NCI-H446 (cell line): ENCODE results near the gene ANKRD26.

ENCODE experiments used
- DNase-seq, 2 experiments: peaks; one replicate each; lab custom pipeline; 2025; lab: John Stamatoyannopoulos, UW

ANKRD26 gene

GRCh38 chr10:27019827-27020226, 80.5 kb downstream of the ANKRD26 start:
- no peak for DNase-seq

- no peak for DNase-seq
Measured at GRCh38 chr10:26997610-26998009, 102.7 kb downstream of the ANKRD26 start.

GRCh38 chr10:26994743-26995142, 105.6 kb downstream of the ANKRD26 start:
- no peak for DNase-seq

GRCh38 chr10:26987851-26988250, 112.4 kb downstream of the ANKRD26 start:
- DNase-seq: no peak

- no peak for DNase-seq
Measured at GRCh38 chr10:26983156-26983555, 117.1 kb downstream of the ANKRD26 start.

- DNase-seq: no peak
Measured at GRCh38 chr10:26982058-26982457, 118.2 kb downstream of the ANKRD26 start.

- DNase-seq: no peak
Measured at GRCh38 chr10:26981232-26981824, 119.0 kb downstream of the ANKRD26 start.

- no peak for DNase-seq
Measured at GRCh38 chr10:26978519-26978918, 121.8 kb downstream of the ANKRD26 start.

GRCh38 chr10:26977635-26978034, 122.7 kb downstream of the ANKRD26 start:
- no peak for DNase-seq

- no peak for DNase-seq
Measured at GRCh38 chr10:26970667-26971066, 129.6 kb downstream of the ANKRD26 start.

- no peak for DNase-seq
Measured at GRCh38 chr10:26969145-26969926, 131.0 kb downstream of the ANKRD26 start.

- no peak for DNase-seq
Measured at GRCh38 chr10:26962835-26963234, 137.5 kb downstream of the ANKRD26 start.

- DNase-seq: peak in 1 of 2 experiments; percentile 12
Measured at GRCh38 chr10:26960308-26960707, 140.0 kb downstream of the ANKRD26 start.

- DNase-seq: no peak
Measured at GRCh38 chr10:26959841-26960240, 140.5 kb downstream of the ANKRD26 start.
